ENCODE data around the gene FES.
A peak's percentile ranks its signal among the peaks of the same experiment; 100 is the strongest.

FES gene

GRCh38 chr15:90934256-90934948 lies 50.1 kb downstream of the FES start:
- in situ Hi-C loops (cut with HindIII; ENCODE audit: low sequenced_read_pairs), result no loop called here
- peak overlapping the region; percentile 73 for H3K4me3 ChIP-seq (ENCODE audit: low read depth, low read length)
- peak; percentile 96 for TF ChIP-seq CTCF (IDR thresholded peaks at IDR 0.05; ENCODE audit: low read depth, low read length, missing control alignments)
- DNase-seq (ENCODE audit: low read depth), result peak; percentile 64

GRCh38 chr15:90934949-90935751 lies 50.8 kb downstream of the FES start, which contains the start of gene UNC45A:
Gene UNC45A (plus strand): TSS chr15:90935285. CDS start chr15:90935325, 40 bp downstream.
- in situ Hi-C loops (cut with HindIII; ENCODE audit: low sequenced_read_pairs), result no loop called here
- DNase-seq (ENCODE audit: low read depth), result no peak
- peak within 1 kb of the TSS; percentile 73 for H3K4me3 ChIP-seq (ENCODE audit: low read depth, low read length)
- no peak for TF ChIP-seq CTCF (IDR thresholded peaks at IDR 0.05; ENCODE audit: low read depth, low read length, missing control alignments)

- DNase-seq (ENCODE audit: low read depth), result no peak
- TF ChIP-seq CTCF (IDR thresholded peaks at IDR 0.05; ENCODE audit: low read depth, low read length, missing control alignments), result no peak
- H3K4me3 ChIP-seq (ENCODE audit: low read depth, low read length), result no peak overlapping the region
- in situ Hi-C loops (cut with HindIII; ENCODE audit: low sequenced_read_pairs), result no loop called here
Observed at GRCh38 chr15:90936823-90937222, 52.5 kb downstream of the FES start.

- no peak for TF ChIP-seq CTCF (IDR thresholded peaks at IDR 0.05; ENCODE audit: low read depth, low read length, missing control alignments)
Observed at GRCh38 chr15:90938261-90938660, 54.0 kb downstream of the FES start.

GRCh38 chr15:90939756-90940155 lies 55.5 kb downstream of the FES start:
- no peak overlapping the region for H3K4me3 ChIP-seq (ENCODE audit: low read depth, low read length)
- TF ChIP-seq CTCF (IDR thresholded peaks at IDR 0.05; ENCODE audit: low read depth, low read length, missing control alignments), result no peak
- in situ Hi-C loops (cut with HindIII; ENCODE audit: low sequenced_read_pairs), result no loop called here
- no peak for DNase-seq (ENCODE audit: low read depth)

More at GRCh38 chr15:90938261-90938660, 54.0 kb downstream of the FES start:
- in situ Hi-C loops (cut with HindIII; ENCODE audit: low sequenced_read_pairs), result no loop called here
- H3K4me3 ChIP-seq (ENCODE audit: low read depth, low read length), result no peak overlapping the region
- no peak for DNase-seq (ENCODE audit: low read depth)

GRCh38 chr15:90941038-90941437 lies 56.7 kb downstream of the FES start:
- in situ Hi-C loops (cut with HindIII; ENCODE audit: low sequenced_read_pairs), result no loop called here
- no peak for TF ChIP-seq CTCF (IDR thresholded peaks at IDR 0.05; ENCODE audit: low read depth, low read length, missing control alignments)
- DNase-seq (ENCODE audit: low read depth), result no peak
- H3K4me3 ChIP-seq (ENCODE audit: low read depth, low read length), result no peak overlapping the region
